Dendritic cell treated with granulocyte-macrophage colony-stimulating factor and Interleukin-4, amounts not matched to agents 40 ng/mL and 50 ng/mL, for 4 days (primary cell): Measurements from ENCODE around the gene MBD2.
"Not testable (repeated sequence)": the region's sequence is repeated elsewhere in the genome, so short reads cannot be mapped to it uniquely, and the experiment has no call there.

ENCODE experiments used
- H3K27ac Mint-ChIP-seq: one replicate; pipeline ENCODE4 v1.8.0; 2022; ENCODE audit warnings: mild to moderate bottlenecking, mixed read lengths
- H3K27me3 Mint-ChIP-seq: one replicate; pipeline ENCODE4 v1.8.0; 2022; ENCODE audit warnings: mild to moderate bottlenecking, mixed read lengths
- H3K36me3 Mint-ChIP-seq: one replicate; pipeline ENCODE4 v1.8.0; 2022; ENCODE audit warnings: low read depth, mixed read lengths
- H3K4me1 Mint-ChIP-seq: one replicate; pipeline ENCODE4 v1.8.0; 2022; ENCODE audit warnings: low read depth, mixed read lengths
- H3K4me3 Mint-ChIP-seq: one replicate; pipeline ENCODE4 v1.8.0; 2022; ENCODE audit warnings: mild to moderate bottlenecking, moderate library complexity, mixed read lengths
- H3K9me3 Mint-ChIP-seq: one replicate; pipeline ENCODE4 v1.8.0; 2022; ENCODE audit warnings: mixed read lengths
- intact Hi-C: fragments of 100-400 bp; cut with micrococcal nuclease; formaldehyde crosslinking; loops from one replicate; pipeline ENCODE4 v1.15.0; 2022

MBD2 gene

GRCh38 chr18:54141041-54141608 lies 83.3 kb downstream of the MBD2 start:
- no peaks in the 10 kb centered on the region for H3K4me1 Mint-ChIP-seq
- no peak overlapping the region for H3K4me3 Mint-ChIP-seq
- H3K27me3 Mint-ChIP-seq: no peaks in the 10 kb centered on the region
- no peak overlapping the region for H3K27ac Mint-ChIP-seq
- intact Hi-C loops: no loop called here
- H3K9me3 Mint-ChIP-seq: peaks cover 40% of the 10 kb centered on the region
- peaks cover 17% of the 10 kb centered on the region for H3K36me3 Mint-ChIP-seq

GRCh38 chr18:54140641-54141040 lies 83.8 kb downstream of the MBD2 start:
- Mint-ChIP-seq H3K27me3 (no peaks in the 10 kb centered on the region), H3K27ac (no peak overlapping the region), H3K4me1 (no peaks in the 10 kb centered on the region), H3K36me3 (peaks cover 17% of the 10 kb centered on the region), H3K4me3 (no peak overlapping the region), H3K9me3 (peaks cover 40% of the 10 kb centered on the region)
- intact Hi-C loops: no loop called here

GRCh38 chr18:54135216-54135615 lies 89.3 kb downstream of the MBD2 start:
- Mint-ChIP-seq H3K4me3 (no peak overlapping the region), H3K36me3 (peaks cover 5% of the 10 kb centered on the region), H3K27ac (no peak overlapping the region), H3K4me1 (no peaks in the 10 kb centered on the region), H3K27me3 (peaks cover 3% of the 10 kb centered on the region), H3K9me3 (peaks cover 22% of the 10 kb centered on the region)
- intact Hi-C loops: no loop called here

- peaks cover 3% of the 10 kb centered on the region for H3K27me3 Mint-ChIP-seq
- no peak overlapping the region for H3K27ac Mint-ChIP-seq
- H3K4me1 Mint-ChIP-seq: no peaks in the 10 kb centered on the region
- H3K36me3 Mint-ChIP-seq: no peaks in the 10 kb centered on the region
- no peak overlapping the region for H3K4me3 Mint-ChIP-seq
- peaks cover 11% of the 10 kb centered on the region for H3K9me3 Mint-ChIP-seq
- intact Hi-C loops: no loop called here
Measured at GRCh38 chr18:54134053-54134452, 90.4 kb downstream of the MBD2 start.

- Mint-ChIP-seq H3K9me3 (no peaks in the 10 kb centered on the region), H3K4me1 (no peaks in the 10 kb centered on the region), H3K27ac (no peak overlapping the region), H3K4me3 (no peak overlapping the region), H3K27me3 (peaks cover 3% of the 10 kb centered on the region), H3K36me3 (no peaks in the 10 kb centered on the region)
- intact Hi-C loops: no loop called here
Measured at GRCh38 chr18:54130631-54131030, 93.8 kb downstream of the MBD2 start.

- no peak overlapping the region for H3K4me3 Mint-ChIP-seq
- H3K36me3 Mint-ChIP-seq: no peaks in the 10 kb centered on the region
- H3K4me1 Mint-ChIP-seq: no peaks in the 10 kb centered on the region
- no peaks in the 10 kb centered on the region for H3K9me3 Mint-ChIP-seq
- intact Hi-C loops: no loop called here
- H3K27me3 Mint-ChIP-seq: peaks cover 3% of the 10 kb centered on the region
- H3K27ac Mint-ChIP-seq: no peak overlapping the region
Measured at GRCh38 chr18:54130177-54130576, 94.3 kb downstream of the MBD2 start.

GRCh38 chr18:54129448-54130067 lies 94.9 kb downstream of the MBD2 start:
- no peaks in the 10 kb centered on the region for H3K27me3 Mint-ChIP-seq
- no peaks in the 10 kb centered on the region for H3K4me1 Mint-ChIP-seq
- H3K4me3 Mint-ChIP-seq: no peak overlapping the region
- no peak overlapping the region for H3K27ac Mint-ChIP-seq
- no peaks in the 10 kb centered on the region for H3K9me3 Mint-ChIP-seq
- intact Hi-C loops: no loop called here
- no peaks in the 10 kb centered on the region for H3K36me3 Mint-ChIP-seq

GRCh38 chr18:54127759-54128378 lies 96.6 kb downstream of the MBD2 start:
- H3K27ac Mint-ChIP-seq: no peak overlapping the region
- H3K4me1 Mint-ChIP-seq: no peaks in the 10 kb centered on the region
- intact Hi-C loops: loop anchor here (1.0 kb wide), 1 partner anchor 560 kb away; no protein-coding TSS in a partner anchor
- no peaks in the 10 kb centered on the region for H3K9me3 Mint-ChIP-seq
- no peaks in the 10 kb centered on the region for H3K27me3 Mint-ChIP-seq
- H3K4me3 Mint-ChIP-seq: no peak overlapping the region
- H3K36me3 Mint-ChIP-seq: no peaks in the 10 kb centered on the region

- no peaks in the 10 kb centered on the region for H3K9me3 Mint-ChIP-seq
- H3K27me3 Mint-ChIP-seq: peaks cover 1% of the 10 kb centered on the region
- intact Hi-C loops: no loop called here
- no peaks in the 10 kb centered on the region for H3K4me1 Mint-ChIP-seq
- H3K36me3 Mint-ChIP-seq: no peaks in the 10 kb centered on the region
- H3K4me3 Mint-ChIP-seq: no peak overlapping the region
- H3K27ac Mint-ChIP-seq: no peak overlapping the region
Measured at GRCh38 chr18:54125429-54125828, 99.0 kb downstream of the MBD2 start.

- H3K4me1 Mint-ChIP-seq, H3K27me3 Mint-ChIP-seq, H3K36me3 Mint-ChIP-seq, H3K4me3 Mint-ChIP-seq, H3K27ac Mint-ChIP-seq, intact Hi-C loops, H3K9me3 Mint-ChIP-seq: not testable (repeated sequence)
Measured at GRCh38 chr18:54123720-54124440, 100.6 kb downstream of the MBD2 start.

GRCh38 chr18:54119524-54120019 lies 104.9 kb downstream of the MBD2 start:
- H3K36me3 Mint-ChIP-seq: no peaks in the 10 kb centered on the region
- H3K9me3 Mint-ChIP-seq: no peaks in the 10 kb centered on the region
- H3K4me3 Mint-ChIP-seq: peak overlapping the region; percentile 28
- H3K27me3 Mint-ChIP-seq: peaks cover 1% of the 10 kb centered on the region
- peaks cover 5% of the 10 kb centered on the region for H3K4me1 Mint-ChIP-seq
- intact Hi-C loops: loop anchor here (10.0 kb wide), 1 partner anchor 205 kb away; no protein-coding TSS in a partner anchor
- H3K27ac Mint-ChIP-seq: no peak overlapping the region

- peaks cover 5% of the 10 kb centered on the region for H3K4me1 Mint-ChIP-seq
- intact Hi-C loops: loop anchor here (10.0 kb wide), 1 partner anchor 203 kb away; no protein-coding TSS in a partner anchor
- peaks cover 2% of the 10 kb centered on the region for H3K27me3 Mint-ChIP-seq
- H3K9me3 Mint-ChIP-seq: no peaks in the 10 kb centered on the region
- no peaks in the 10 kb centered on the region for H3K36me3 Mint-ChIP-seq
- no peak overlapping the region for H3K4me3 Mint-ChIP-seq
- H3K27ac Mint-ChIP-seq: no peak overlapping the region
Measured at GRCh38 chr18:54117853-54118773, 106.4 kb downstream of the MBD2 start.

- no peaks in the 10 kb centered on the region for H3K36me3 Mint-ChIP-seq
- intact Hi-C loops: loop anchor here (10.0 kb wide), 1 partner anchor 202 kb away; no protein-coding TSS in a partner anchor
- H3K27ac Mint-ChIP-seq: no peak overlapping the region
- H3K4me3 Mint-ChIP-seq: no peak overlapping the region
- peaks cover 5% of the 10 kb centered on the region for H3K27me3 Mint-ChIP-seq
- H3K9me3 Mint-ChIP-seq: no peaks in the 10 kb centered on the region
- H3K4me1 Mint-ChIP-seq: peaks cover 5% of the 10 kb centered on the region
Measured at GRCh38 chr18:54116541-54117257, 107.8 kb downstream of the MBD2 start.
